ENCODE data around the gene KRTAP5-7. TPM values are rescaled to one million over a fixed set of nuclear protein-coding genes. Genes with fewer than 3 reads are reported as not detected.

Gene KRTAP5-7
- total and polyA plus RNA-seq, 2 of the 8 experiments (the other 6 are each of a cell fraction or from before 2014, with no cell fraction given): not detected

DNA sequence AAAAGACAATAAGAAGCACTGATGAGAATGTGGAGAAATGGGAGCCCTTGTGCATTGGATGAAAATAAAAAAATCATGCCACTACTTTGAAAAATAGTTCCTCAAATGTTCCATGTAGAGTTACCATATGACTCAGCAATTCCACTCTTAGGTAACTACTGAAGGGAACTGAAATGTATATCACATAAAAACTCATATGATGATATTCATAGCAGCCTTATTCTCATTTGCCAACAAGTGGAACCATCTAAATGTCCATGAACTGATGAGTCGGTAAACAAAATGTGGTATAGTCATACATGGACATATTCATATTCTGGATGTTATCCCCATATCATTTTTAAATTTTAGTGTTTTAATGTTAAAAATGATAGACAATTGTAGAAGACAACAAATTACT, 24.6 kb downstream of the KRTAP5-7 start:
- ChIA-PET POLR2A (ENCODE audit: partially characterized antibody) (no interaction called here), CTCF (ENCODE audit: partially characterized antibody) (interaction anchor here (4.0 kb wide), 1 partner anchor 12 kb away, joined by 15 read pairs; no protein-coding TSS in a partner anchor)
- peaks cover 2% of the 10 kb centered on the region; the same call in 1 of the 2 replicates for H3K23me2 ChIP-seq (ENCODE audit: low read depth, low read length)
- no peaks in the 10 kb centered on the region for H3K79me1 ChIP-seq (ENCODE audit: low read depth, low read length)
- TF ChIP-seq CREB1 (IDR thresholded peaks at IDR 0.05): no peak
- TF ChIP-seq RXRA (IDR thresholded peaks at IDR 0.05; ENCODE audit: insufficient read depth, low read depth, low read length): no peak
- TF ChIP-seq SIN3A (conservative IDR thresholded peaks at IDR 0.05 in 1 of 2, IDR thresholded peaks at IDR 0.05 in 1 of 2; ENCODE audit: low read depth in 1 of 2, low read length in 2 of 2): no peak
- 0 out of 2 replicates have a peak, but pooled peaks have one; percentile 19 for TF ChIP-seq MAFK (IDR thresholded peaks at IDR 0.05; ENCODE audit: low read depth, low read length)
- TF ChIP-seq GABPA (IDR thresholded peaks at IDR 0.05; ENCODE audit: borderline replicate concordance, insufficient read depth, low read length): no peak
- H3K36me3 ChIP-seq (ENCODE audit: control insufficient read depth in 2 of 4, insufficient read depth in 4 of 4, low read length in 3 of 4): no peaks in the 10 kb centered on the region
- no peak overlapping the region for H2BK15ac ChIP-seq (ENCODE audit: low read length)
- no peak overlapping the region for H4K5ac ChIP-seq (ENCODE audit: insufficient read length, low read depth, low read length)
- no peak overlapping the region for H4K91ac ChIP-seq (replicated peaks; ENCODE audit: insufficient read length, low read length)
- no peak overlapping the region for H3K18ac ChIP-seq (ENCODE audit: extremely low read depth, low read length)
- 100% methylated on average over 1 of the region's 1 CpG; no CpG with 5 or more reads in 1 of the 2 experiments for WGBS, 2 experiments (ENCODE audit: extremely low coverage in 1 of 2, insufficient coverage in 1 of 2, insufficient read length in 1 of 2, insufficient replicate concordance in 2 of 2, low coverage in 1 of 2, low lambda C conversion rate in 2 of 2, missing lambda C conversion rate in 1 of 2)
- H3K27me3 ChIP-seq (replicated peaks in 1 of 4; ENCODE audit: control insufficient read depth in 3 of 4, extremely low read depth in 1 of 4, insufficient read depth in 3 of 4, low read length in 3 of 4): no peaks in the 10 kb centered on the region
- no peak overlapping the region for H3K4ac ChIP-seq (replicated peaks; ENCODE audit: insufficient read length, low read depth, low read length)
- DNase-seq (ENCODE audit: low read depth in 1 of 2, low spot score in 2 of 2): no peak
- no peak overlapping the region for H3K4me2 ChIP-seq (ENCODE audit: insufficient read depth in 1 of 2, low read depth in 2 of 2, low read length in 2 of 2)
- no peak overlapping the region for H3K27ac ChIP-seq (ENCODE audit: low read depth, low read length)
- no peak overlapping the region for H3K56ac ChIP-seq (replicated peaks; ENCODE audit: insufficient read length, low read depth, low read length)
- H3K14ac ChIP-seq (ENCODE audit: insufficient read length): no peak overlapping the region
- no peak overlapping the region for H3K4me3 ChIP-seq (ENCODE audit: extremely low read depth in 1 of 4, insufficient read depth in 2 of 4, low read depth in 3 of 4, low read length in 4 of 4)
- FAIRE-seq: no peak
- no peak overlapping the region for H2AK5ac ChIP-seq (ENCODE audit: low read depth, low read length)
- no peak overlapping the region for H4K8ac ChIP-seq (ENCODE audit: extremely low read depth, insufficient read depth, low read length)
- H3K4me1 ChIP-seq (replicated peaks in 1 of 4; ENCODE audit: control insufficient read depth in 3 of 4, insufficient read depth in 4 of 4, low read length in 3 of 4): 0 out of 7 replicates have a peak, but pooled peaks cover 0 to 2% (median 0%) of the 10 kb centered on the region in 4 experiments
- H3K9ac ChIP-seq (replicated peaks in 1 of 4; ENCODE audit: extremely low read depth in 1 of 4, low read depth in 3 of 4, low read length in 3 of 4): no peak overlapping the region
- no peak overlapping the region for H2AFZ ChIP-seq (ENCODE audit: low read length)
- peaks cover under 1 to 8% of the 10 kb centered on the region in 2 experiments; a peak in 1 of 4 replicates for H3K9me3 ChIP-seq (ENCODE audit: insufficient read depth in 2 of 2, low read depth in 1 of 2, low read length in 1 of 2)
- no peak overlapping the region for H2BK20ac ChIP-seq (ENCODE audit: low read length)
- no peak overlapping the region for H2BK120ac ChIP-seq (replicated peaks; ENCODE audit: low read depth, low read length)
- no peak overlapping the region for H3K23ac ChIP-seq (ENCODE audit: insufficient read length)
- no peak overlapping the region for H2BK5ac ChIP-seq (ENCODE audit: low read depth, low read length)
- no peaks in the 10 kb centered on the region for H4K20me1 ChIP-seq (replicated peaks in 1 of 2; ENCODE audit: control insufficient read depth in 1 of 2, insufficient read depth in 2 of 2, low read length in 2 of 2)
- no peaks in the 10 kb centered on the region for H3K79me2 ChIP-seq (ENCODE audit: control insufficient read depth in 1 of 2, insufficient read depth in 2 of 2, low read length in 2 of 2)
- H2BK12ac ChIP-seq (ENCODE audit: low read depth, low read length): no peak overlapping the region
